Putamen (tissue), 1 donor: ENCODE measurements around the gene LY9.

ENCODE experiments used
- DNase-seq: peaks from one replicate; pipeline ENCODE4 v3.0.0-alpha.2; 2016; ENCODE audit warnings: low spot score

Gene LY9

DNA sequence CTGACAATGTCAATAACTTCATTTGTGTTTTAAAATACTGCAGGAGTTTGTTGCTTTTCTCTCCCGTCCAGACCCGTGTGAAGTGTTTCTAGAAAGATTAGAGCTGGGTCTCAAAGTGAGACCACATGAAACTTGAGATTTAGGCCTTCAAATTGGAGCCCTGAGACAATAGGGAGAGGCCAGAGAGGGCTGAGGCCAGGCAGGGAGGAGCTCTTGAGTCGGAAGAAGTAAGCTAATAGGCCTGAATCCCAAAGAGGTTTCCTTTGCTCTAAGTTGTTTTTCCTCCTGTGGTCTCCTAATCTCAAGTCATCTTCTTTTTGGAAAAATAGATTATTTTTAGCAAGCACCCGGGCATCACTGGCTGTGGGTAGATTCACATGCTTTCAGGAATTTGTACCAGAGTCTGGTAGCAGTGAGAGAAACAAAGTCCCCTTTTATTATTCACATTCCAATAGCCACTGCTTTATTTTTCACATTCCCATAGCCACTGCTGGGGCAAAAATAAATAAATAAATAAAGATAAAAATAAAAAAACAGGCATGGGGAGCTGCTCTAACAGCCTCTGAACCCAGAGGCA lies 41.1 kb downstream of the LY9 start:
- no peak for DNase-seq

DNA sequence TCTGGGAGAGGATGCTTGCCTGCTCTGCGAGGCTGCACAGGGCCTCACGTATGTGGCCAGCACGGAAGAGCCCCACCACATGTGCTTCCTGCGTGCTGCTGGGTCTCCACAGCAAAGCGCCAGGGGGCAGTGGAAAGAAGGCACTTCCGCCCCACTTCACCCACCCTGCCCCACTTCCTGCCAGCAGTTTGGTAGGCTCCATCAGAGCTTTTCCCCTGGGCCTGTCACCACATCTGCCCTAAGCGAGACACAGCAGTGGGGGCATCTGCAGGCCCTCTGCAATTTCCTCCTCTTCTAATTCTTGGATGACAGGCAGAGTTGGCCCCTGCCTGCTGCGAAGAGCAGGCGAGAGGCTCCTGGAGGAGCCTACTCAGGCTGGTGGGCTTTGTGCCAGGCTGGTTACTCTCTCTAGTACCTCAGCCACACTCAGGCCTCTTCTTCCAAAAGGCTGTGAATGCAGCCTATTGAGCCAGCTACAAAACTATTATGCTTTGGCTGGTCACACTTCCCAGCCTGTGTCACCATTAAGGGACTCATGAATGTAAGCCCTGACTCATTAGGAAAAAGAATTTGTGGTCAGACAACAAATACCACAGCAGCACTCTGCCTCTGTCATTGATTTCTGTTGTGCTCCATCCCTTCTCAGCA lies 41.7 kb downstream of the LY9 start:
- DNase-seq, result no peak

DNA sequence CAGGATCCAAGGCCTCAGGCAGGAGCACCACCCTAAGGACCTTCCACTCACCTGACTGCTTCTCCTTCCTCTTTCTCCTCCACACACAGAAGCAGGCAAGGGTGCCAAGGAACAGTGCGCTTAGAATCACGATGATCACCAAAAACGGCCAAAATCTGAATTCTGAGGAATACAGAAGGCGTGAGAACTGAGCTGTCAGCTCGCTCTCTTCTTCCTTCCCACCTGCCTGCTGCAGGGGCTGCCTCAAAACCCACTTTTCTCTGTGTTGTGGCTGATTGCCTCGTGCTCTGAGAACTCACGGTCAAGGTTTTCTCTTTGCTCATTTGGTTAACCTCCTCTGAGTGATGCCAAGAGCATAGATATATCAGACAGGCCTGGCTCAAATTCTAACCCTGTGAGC lies 42.9 kb downstream of the LY9 start:
- DNase-seq, result no peak

DNA sequence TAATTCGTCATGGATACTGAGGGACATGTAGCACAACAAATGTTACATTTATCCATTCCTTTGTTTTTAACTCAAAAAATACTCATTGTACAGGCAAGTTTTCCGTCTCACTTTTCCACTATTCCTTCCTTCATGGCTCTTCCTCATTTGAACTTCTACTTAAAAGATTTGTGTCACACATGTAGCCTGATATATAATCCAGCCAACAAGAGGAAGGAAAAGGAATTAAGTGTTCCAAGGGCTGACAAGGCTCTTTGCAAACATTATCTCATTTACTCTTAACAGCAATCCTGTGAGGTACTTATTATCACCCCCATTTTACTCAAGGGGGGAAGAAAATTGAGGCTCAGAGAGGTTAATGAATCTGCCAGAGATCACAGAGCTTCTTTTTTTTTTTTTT lies 43.8 kb downstream of the LY9 start:
- no peak for DNase-seq

DNA sequence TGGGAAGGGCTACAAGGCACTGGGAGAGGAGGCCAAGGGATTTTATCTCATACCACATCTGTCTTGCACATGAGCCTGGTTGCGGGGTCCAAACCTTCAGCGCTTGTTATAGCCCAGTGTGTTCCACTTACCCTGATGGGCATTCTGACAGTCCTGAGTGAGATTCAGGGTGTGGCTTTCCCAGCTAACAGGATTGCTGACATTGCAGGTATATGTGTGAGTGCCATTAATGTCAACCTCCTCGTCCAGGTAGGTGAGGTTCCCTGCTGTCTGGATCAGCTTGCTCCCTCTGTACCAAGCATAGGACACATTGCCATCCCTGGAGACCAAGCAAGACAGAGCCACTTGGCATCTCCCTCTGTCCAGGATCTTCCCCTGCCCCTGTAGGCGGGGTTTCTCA lies 45.1 kb downstream of the LY9 start:
- DNase-seq, result no peak

DNA sequence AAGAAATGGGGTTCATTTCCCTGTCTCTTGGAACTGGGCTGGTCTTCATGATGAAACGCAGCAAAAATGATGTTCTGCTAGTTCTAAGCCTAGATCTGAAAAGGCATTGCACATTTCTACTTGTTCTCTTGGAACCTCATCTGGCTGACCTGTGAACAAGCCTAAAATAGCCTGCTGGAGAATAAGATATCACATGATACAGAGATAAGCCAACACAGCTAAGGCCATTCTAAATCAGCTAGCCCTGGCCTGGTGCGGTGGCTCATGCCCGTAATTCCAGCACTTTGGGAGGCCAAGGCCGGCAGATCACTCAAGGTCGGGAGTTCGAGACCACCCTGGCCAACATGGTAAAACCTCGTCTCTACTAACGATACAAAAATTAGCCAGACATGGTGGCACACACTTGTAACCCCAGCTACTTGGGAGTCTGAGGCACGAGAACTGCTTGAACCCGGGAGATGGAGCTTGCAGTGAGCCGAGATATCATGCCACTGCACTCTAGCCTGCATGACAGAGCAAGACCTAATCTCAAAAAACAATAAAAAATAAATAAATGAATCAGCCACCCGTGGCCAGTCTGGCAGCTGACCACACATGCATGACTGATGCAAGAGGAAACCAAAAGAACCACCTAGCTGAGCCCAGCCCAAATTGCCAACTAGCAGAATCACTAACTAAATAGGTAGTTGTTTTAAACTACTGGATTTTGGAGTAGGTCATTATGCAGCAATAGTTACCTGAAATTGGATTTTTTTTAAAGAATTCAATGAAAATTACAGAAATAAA lies 48.7 kb downstream of the LY9 start:
- no peak for DNase-seq

DNA sequence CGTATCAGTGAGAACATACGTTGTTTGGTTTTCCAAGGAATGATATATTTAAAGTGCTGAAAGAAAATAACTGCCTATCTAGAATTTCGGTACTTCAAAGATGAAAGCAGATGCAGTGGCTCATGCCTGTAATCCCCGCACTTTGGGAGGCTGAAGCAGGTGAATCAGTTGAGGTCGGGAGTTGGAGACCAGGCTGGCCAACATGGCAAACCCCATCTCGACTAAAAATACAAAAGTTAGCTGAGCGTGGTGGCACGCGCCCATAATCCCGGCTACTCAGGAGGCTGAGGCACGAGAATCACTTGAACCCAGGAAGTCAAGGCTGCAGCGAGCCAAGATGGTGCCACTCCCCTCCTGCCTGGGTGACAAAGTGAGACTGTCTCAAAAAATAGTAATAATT lies 50.3 kb downstream of the LY9 start:
- no peak for DNase-seq

DNA sequence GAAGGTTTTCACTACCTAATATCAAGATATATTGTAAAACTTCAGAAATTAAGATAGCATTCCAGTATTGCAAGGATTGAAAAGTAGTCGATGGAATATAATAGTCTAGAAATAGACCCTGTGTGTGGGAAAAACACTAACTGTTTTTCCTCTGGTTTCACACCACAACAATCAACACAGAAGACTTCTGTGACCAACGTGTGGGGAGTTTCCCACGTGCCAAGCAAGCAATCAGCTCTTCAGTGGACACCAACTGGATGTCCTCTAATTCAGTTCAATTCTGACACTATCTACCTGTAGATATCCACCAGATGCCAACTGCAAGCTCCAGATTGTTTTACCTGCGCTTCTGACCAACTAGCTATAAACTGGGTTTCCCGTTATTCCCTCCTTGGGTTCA lies 54.6 kb downstream of the LY9 start:
- DNase-seq, result no peak

DNA sequence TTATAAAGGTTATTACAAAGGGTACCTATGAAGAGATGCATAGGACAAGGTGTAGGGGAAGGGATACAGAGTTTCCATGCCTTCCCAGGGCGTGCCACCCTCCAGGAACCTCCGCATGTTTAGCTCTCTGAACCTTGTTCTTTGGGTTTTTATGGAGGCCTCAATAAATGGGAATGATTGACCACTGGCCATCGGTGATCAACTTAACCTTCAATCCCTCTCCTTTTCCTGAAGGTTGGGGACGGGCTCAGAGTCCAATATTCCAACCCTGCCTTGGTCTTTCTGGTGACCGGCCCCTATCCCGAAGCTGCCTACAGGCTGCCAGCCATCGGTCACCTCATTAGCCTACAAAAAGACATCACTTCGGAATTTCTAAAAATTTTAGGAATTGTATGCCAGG lies 55.0 kb downstream of the LY9 start:
- no peak for DNase-seq

DNA sequence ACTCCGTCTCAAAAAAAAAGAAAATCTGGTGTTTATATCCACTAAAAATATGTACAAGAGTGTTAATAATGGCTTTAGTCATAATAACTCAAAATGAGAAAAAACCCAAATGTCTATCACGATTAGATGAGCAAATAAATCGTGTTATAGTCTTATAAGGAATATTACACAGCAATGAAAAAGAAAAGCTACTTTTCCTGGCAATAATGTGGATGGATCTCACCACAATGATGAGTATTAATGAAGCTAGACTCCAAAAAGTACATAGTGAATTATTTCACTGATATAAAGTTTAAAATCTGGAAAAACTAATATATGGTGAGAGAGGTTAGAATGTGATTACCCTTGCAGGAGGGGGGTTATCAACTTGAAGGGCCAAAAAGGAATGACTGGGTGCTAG lies 57.0 kb downstream of the LY9 start:
- no peak for DNase-seq

DNA sequence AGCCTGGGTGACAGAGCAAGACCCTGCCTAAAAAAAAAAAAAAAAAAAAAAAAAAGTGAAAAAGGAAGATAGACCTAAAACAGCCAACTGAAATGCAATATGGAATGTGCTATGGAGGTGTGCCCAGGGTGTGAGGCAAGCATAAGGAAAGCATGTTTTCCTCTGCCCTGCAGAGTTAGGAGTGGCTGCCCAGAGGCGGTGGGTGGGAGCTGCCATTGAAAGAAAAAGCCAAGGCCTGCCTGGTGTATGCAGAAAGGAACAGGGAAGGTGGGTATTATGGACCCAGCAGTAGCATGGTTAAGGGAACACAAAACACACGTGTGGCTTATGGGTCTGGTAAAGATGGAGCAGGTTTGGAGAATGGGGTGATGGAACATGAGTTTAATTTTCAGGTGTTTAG lies 57.8 kb downstream of the LY9 start:
- no peak for DNase-seq

DNA sequence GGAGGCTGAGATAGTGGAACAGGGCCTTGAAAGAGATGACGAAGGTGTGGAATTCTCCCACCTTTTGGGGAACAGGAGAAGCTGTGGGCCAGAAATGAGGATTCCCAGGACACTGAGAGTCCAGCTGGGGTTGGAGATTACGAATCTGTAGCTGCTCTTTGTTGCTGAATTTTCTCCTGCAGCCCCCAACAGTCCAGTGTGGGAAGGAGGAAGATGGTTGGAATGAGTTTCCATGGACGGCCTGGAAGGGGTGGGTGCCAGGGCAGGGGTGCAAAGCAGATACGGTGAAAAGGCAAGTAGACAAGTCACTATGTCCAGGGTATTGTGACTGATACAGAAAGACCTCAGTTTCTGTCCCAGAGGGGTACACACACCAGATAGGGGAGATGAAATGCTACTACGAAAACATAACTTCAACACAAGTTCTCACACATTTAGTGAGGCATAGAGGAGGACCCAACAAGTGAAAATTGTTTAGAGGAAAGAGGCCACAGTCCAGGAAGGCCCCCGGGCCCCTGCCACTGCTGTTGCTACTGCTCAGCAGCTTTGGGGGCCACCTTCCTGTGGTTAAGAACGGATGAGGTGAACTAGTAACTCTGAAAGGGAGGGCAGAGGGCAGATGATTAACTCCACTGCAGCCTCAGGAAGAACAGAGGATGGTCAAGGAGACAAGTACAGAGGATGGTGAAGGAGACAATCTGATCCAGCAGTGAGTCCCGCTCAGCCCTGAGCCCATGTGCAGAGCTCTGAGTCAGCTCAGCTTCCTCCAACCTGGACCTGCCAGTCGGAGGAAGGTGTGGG lies 59.4 kb downstream of the LY9 start:
- no peak for DNase-seq

DNA sequence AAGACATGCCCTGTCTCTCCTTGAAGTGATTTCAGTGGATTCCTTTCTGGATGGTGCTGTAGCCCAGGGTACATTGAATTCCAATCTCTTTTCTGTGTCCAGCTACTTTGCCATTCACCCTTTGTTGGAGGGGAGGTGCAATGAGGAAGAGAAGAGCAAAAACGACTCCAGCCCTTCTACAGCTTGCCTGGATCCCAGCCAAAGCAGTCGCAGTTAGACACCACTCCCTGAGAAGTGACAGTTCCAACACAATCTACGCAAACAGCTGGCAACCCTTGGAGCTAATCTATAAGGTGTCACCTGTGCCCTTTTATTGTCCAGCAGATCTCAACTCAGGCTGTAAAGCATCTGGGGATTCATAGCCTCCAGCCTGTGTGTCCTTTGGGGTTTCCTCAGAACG lies 62.1 kb downstream of the LY9 start:
- no peak for DNase-seq

DNA sequence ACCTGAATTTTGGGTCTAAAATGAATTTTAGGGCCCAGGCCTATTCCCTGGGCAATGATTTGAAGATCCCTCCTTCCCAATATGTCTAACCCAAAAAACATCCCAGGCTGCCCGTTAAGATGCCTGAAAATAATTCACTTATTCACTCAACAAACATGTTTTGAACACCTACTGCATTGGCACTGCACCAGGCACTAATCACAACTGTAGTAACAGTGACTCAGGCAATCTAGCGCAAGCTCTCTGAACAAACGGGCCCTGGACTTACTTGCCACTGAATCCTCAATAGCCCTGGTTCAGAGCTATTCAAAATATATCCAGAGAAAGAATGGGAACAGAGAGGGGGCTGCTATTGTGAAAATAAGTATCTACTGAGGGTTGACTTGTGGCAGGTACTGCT lies 62.5 kb downstream of the LY9 start:
- DNase-seq, result no peak

DNA sequence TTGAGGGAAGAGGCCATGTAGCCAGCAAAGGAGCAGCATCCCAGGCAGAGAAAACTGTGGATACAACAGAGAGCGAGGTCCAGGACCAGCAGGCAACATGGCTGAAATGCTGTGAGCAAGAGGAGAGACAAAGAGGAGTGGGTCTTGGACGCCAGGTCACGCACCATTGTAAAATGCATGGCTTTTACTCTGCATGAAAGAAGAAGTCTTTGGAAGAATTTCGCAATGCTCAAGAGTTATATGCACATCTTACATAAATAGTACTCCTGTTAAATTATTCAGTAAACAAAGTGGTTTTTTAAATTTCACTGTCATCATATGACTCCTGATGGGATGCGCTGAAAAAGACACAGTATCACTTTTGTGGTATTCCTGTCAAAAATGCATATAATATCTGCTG lies 63.2 kb downstream of the LY9 start:
- no peak for DNase-seq

DNA sequence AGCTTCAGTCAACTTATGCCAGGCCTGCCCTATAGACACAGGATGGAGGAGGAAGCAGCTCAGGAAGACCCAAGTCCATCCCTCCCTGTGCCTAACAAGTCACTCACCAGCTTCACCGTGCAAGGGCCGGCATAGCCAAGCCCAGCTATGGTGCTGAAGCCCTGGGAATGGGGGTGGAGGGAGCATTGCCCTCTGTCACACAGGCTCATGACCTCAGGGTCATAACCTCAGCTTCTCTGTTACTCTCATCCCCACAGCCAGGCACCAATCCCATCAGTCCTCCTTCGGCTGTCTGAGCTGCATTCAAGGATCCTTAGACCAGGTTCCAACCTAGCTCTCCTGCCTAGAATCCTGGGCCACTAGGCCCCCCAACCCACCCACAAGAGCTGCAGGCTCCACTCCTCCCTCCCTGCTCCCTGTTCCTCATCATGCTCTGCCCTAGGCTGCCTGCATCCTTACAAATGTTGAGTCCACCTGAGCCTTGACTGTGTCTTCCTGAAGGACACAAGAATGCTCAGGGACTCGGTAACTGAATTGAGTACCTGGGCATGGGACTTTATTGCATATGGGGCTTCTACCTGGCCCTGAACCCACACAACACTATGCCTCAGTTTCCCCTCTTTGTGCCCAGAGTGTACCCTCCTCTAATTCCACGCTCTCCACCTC lies 65.0 kb downstream of the LY9 start:
- DNase-seq, result no peak

DNA sequence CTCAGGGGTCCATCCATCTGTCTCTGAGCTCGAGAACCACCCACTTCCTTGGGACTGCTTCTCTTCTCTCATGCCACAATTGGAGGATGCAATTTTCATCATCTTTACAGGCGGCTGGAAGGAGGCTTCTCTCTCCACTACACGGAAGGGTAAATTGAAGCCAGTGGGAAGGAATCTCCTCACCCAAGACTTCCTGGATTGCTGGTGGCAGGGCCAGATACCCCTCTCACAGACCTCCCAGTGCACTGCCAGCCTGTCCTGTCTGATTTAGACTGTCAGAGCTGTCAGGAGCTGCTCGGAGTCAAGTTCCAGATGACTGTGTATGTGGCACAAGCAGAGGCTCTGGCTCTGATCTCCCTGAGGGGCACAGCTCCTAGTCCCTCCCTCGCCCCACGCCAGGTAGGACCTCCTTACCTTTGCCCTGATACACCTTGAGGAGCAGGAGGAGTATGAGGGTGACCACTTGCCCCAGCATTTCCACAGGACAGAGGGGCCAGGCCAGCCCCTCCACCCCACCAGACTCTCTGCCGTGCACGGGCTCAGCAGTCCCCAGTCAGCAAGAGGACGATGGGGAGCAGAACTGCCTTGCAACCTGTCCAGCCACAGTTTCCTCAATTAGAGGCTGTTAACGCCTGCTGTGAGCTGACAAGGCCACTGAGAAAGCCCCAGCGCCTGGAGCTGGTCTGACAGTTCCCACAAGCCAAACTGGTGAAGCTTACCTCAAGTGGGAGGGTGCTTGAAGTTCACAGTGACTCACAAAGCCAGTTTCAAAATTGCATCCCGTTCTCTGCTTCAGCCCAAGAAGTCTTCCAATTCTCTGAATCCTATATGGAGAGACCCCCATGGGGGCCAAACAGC lies 66.5 kb downstream of the LY9 start, which contains the start of gene CD244:
Gene CD244 (minus strand): TSS at position 685 of the 858 bp plus-strand sequence. CDS start 210 bp downstream, at position 475.
- DNase-seq, result no peak

DNA sequence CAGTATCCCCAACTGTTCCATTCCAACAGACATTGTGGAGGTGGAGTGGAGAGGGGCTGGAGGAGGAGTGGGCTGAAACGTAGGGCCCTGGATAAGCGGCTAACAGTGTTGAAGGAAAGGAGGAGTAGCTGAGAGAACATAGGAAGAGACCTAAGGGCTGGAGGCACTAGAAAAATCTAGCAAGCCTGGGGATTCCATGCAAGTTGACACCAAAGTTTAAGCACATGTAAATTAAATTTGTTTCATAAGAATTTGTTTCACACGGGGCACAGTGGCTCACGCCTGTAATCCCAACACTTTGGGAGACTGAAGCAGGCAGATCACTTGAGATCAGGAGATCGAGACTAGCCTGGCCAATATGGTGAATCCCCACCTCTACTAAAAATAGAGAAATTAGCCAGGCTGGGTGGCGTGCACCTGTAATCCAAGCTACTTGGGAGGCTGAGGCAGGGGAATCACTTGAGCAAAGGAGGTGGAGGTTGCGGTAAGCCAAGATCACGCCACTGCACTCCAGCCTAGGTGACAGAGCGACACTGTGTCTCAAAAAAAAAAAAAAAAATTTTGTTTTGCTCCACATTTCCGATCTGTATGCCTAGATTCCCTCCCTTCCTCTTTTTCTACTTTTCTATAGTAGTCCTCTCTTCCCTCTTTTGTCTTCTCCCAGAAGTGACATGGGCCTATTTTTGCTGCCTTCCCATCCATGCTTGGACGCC lies 67.2 kb downstream of the LY9 start:
- no peak for DNase-seq

DNA sequence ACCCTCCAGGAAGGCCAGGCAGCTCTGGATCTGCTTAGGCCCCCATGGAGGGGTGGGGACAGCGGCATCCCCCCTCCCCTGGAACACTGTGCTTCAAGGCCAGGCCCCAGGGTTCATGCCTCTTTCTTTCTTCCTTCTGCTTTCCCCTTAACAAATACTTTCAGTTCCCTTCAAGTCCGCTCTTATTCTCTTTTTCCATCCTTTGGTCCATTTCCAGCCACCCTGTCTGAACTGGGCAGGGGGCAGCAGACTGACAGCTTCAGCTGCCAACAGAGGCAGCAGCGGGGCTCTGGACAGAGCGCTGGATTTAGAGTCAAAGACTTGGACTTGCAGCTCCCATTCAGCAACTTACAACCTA lies 67.8 kb downstream of the LY9 start:
- DNase-seq, result peak; percentile 19

DNA sequence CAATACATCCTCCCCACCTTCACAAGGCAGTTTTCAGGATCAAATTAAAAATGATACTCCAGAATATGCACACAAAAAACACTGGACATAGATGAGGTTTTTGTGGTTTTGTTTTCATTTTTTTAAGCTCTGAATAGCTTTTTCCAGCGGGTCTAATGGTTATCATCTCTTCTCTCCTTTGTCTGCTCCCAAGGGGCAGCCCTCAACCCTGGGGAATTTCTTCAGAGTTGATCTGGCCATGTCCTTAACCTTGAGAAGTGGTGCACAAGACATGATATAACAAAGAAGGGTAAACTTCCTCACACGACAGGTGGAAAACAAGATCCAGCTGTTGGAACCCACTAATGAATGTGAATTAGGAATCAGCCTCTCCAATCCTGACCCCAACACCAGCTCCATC lies 68.2 kb downstream of the LY9 start:
- DNase-seq, result no peak

DNA sequence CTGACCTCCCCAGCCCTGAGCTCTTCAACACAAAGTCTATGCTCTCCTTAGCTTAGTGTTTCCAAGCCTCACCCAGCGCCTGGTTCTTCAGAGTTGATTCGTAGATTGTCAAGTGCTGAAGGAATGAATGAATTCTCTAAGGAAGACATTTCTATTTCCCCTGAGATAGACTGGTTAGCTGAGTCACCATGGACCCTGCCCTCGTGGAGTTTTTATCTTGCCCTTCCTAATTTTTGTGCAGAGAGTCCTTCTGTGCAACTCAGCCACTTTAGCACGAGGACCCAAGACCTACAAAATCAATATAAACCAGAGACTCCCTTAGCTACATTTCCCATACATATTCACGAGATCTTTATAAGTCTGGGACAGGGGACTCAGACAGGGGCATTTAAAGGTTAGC lies 69.4 kb downstream of the LY9 start:
- DNase-seq, result no peak
